ENCODE measurements around the gene CACNA1A. TPM values are rescaled to one million over a fixed set of nuclear protein-coding genes. Genes with fewer than 3 reads are reported as not detected.

CACNA1A gene
- total RNA-seq, 2 donors from 2014 or later, result 6.7 to 7.6 TPM

- no peak for ATAC-seq
- Histone ChIP-seq H3K27me3 (no peaks in the 10 kb centered on the region), H3K4me1 (no peaks in the 10 kb centered on the region), H3K4me3 (no peak overlapping the region), H3K27ac (no peak overlapping the region), H3K9me3 (no peaks in the 10 kb centered on the region), H3K36me3 (replicated peaks in 1 of 2; ENCODE audit: insufficient read depth in 1 of 2, low read depth in 2 of 2) (no peaks in the 10 kb centered on the region)
- intact Hi-C loops (cut with DNase I), result no loop called here
- DNase-seq, result no peak
- WGBS, 2 donors, result 22 to 23% methylated on average over 2 of the region's 2 CpGs
- TF ChIP-seq POLR2A (IDR thresholded peaks at IDR 0.05), result no peak
- TF ChIP-seq, protein P1, sequence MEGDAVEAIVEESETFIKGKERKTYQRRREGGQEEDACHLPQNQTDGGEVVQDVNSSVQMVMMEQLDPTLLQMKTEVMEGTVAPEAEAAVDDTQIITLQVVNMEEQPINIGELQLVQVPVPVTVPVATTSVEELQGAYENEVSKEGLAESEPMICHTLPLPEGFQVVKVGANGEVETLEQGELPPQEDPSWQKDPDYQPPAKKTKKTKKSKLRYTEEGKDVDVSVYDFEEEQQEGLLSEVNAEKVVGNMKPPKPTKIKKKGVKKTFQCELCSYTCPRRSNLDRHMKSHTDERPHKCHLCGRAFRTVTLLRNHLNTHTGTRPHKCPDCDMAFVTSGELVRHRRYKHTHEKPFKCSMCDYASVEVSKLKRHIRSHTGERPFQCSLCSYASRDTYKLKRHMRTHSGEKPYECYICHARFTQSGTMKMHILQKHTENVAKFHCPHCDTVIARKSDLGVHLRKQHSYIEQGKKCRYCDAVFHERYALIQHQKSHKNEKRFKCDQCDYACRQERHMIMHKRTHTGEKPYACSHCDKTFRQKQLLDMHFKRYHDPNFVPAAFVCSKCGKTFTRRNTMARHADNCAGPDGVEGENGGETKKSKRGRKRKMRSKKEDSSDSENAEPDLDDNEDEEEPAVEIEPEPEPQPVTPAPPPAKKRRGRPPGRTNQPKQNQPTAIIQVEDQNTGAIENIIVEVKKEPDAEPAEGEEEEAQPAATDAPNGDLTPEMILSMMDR (IDR thresholded peaks at IDR 0.05), result no peak
Measured at GRCh38 chr19:13342672-13343071, 163.6 kb downstream of the CACNA1A start.

GRCh38 chr19:13339869-13340268, 166.4 kb downstream of the CACNA1A start:
- Histone ChIP-seq H3K4me1 (no peaks in the 10 kb centered on the region), H3K4me3 (no peak overlapping the region), H3K27me3 (no peaks in the 10 kb centered on the region), H3K27ac (no peak overlapping the region), H3K36me3 (replicated peaks in 1 of 2; ENCODE audit: insufficient read depth in 1 of 2, low read depth in 2 of 2) (no peaks in the 10 kb centered on the region), H3K9me3 (no peaks in the 10 kb centered on the region)
- WGBS, 2 donors, result 55 to 61% methylated on average over 13 of the region's 13 CpGs
- no peak for TF ChIP-seq POLR2A (IDR thresholded peaks at IDR 0.05)
- TF ChIP-seq, protein P1 (IDR thresholded peaks at IDR 0.05), result no peak
- intact Hi-C loops (cut with DNase I), result no loop called here
- DNase-seq (no peak), ATAC-seq (no peak)

- ATAC-seq (no peak), DNase-seq (no peak)
- no peak overlapping the region for H3K4me3 ChIP-seq
- H3K36me3 ChIP-seq (replicated peaks in 1 of 2; ENCODE audit: insufficient read depth in 1 of 2, low read depth in 2 of 2), result no peaks in the 10 kb centered on the region
- H3K27me3 ChIP-seq, result no peaks in the 10 kb centered on the region
- WGBS, 2 donors, result 38 to 41% methylated on average over 3 of the region's 3 CpGs
- TF ChIP-seq POLR2A (IDR thresholded peaks at IDR 0.05), result no peak
- TF ChIP-seq, protein P1 (IDR thresholded peaks at IDR 0.05), result no peak
- no peaks in the 10 kb centered on the region for H3K9me3 ChIP-seq
- H3K4me1 ChIP-seq, result no peaks in the 10 kb centered on the region
- intact Hi-C loops (cut with DNase I), result no loop called here
- no peak overlapping the region for H3K27ac ChIP-seq
Measured at GRCh38 chr19:13337181-13337580, 169.1 kb downstream of the CACNA1A start.

DNA sequence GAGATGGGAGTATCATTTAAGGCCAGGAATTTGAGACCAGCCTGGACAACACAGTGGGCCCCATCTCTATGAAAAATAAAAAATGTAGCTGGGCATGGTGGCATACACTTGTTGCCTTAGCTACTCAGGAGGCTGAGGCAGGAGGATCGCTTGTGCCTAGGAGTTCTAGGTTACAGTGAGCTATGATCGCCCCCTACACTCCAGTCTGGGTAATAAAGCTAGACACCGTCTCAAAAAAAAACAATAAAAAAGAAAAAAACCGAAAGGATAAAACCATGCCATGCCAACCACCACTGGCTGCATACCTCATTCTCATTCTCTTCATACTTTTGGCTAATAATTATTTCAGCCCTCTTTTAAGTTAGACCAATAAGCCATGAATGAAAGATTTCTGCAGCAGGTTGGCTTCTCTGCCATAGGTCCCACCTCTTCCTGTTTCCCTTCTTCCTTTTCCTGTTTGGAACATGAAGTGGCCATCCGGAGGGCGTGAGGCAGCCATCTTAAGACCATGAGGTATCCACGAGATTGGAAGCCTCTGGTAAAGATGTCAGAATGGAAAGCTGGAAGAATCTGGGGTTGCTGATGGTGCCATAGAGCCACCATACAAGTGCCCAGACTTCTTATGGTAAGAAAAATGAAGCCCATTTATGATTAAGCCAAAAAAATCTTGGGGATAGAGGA, 171.3 kb downstream of the CACNA1A start:
- ATAC-seq (no peak), DNase-seq (no peak)
- H3K27me3 ChIP-seq, result no peaks in the 10 kb centered on the region
- no peaks in the 10 kb centered on the region for H3K36me3 ChIP-seq (replicated peaks in 1 of 2; ENCODE audit: insufficient read depth in 1 of 2, low read depth in 2 of 2)
- H3K4me3 ChIP-seq, result no peak overlapping the region
- no peak for TF ChIP-seq POLR2A (IDR thresholded peaks at IDR 0.05)
- TF ChIP-seq, protein P1 (IDR thresholded peaks at IDR 0.05), result no peak
- no peaks in the 10 kb centered on the region for H3K4me1 ChIP-seq
- intact Hi-C loops (cut with DNase I), result no loop called here
- no peak overlapping the region for H3K27ac ChIP-seq
- 56 to 59% methylated on average over 7 of the region's 7 CpGs for WGBS, 2 donors
- no peaks in the 10 kb centered on the region for H3K9me3 ChIP-seq

DNA sequence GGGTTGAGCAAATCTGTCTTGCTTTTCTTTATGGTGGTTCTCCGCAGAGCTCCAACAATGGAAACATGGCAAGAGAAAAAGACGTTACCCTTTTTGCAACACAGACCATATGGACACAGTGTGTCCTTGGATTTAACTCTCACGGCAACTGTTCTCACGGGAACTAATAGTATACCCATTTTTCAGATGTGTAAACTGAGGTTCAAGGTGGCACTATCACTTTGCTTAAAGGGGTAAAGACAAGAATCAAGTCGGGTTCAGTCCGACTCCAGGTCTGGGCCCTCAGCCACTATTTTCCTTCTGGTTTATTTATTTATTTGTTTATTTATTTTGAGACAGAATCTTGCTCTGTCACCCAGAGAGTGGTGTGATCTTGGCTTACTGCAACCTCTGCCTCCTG, 176.0 kb downstream of the CACNA1A start:
- WGBS, 2 donors, result 84 to 88% methylated on average over 6 of the region's 6 CpGs
- Histone ChIP-seq H3K4me1 (no peaks in the 10 kb centered on the region), H3K9me3 (no peaks in the 10 kb centered on the region), H3K4me3 (no peak overlapping the region), H3K27me3 (no peaks in the 10 kb centered on the region), H3K36me3 (replicated peaks in 1 of 2; ENCODE audit: insufficient read depth in 1 of 2, low read depth in 2 of 2) (no peaks in the 10 kb centered on the region), H3K27ac (no peak overlapping the region)
- TF ChIP-seq, protein P1 (IDR thresholded peaks at IDR 0.05), result no peak
- TF ChIP-seq POLR2A (IDR thresholded peaks at IDR 0.05), result no peak
- ATAC-seq (no peak), DNase-seq (no peak)
- intact Hi-C loops (cut with DNase I), result no loop called here

Data from body of pancreas (tissue), 4 donors.